GM23338 (cell line): Measurements from ENCODE around the gene CDAN1. TPM values are rescaled to one million over a fixed set of nuclear protein-coding genes. Genes with fewer than 3 reads are reported as not detected.

Experiments
- ATAC-seq: fragments of 200-7000 bp; cut with Tn5 transposase; 3 replicates; pipeline ENCODE4 v1.9.1; 2020
- DNase-seq: peaks from one replicate; pipeline ENCODE4 v3.0.0-alpha.2; 2015; ENCODE audit warnings: low spot score
- H2AFZ ChIP-seq: fragments of 200-600 bp; sonication (generic); 2 replicates; pipeline ENCODE4 v1.8.0; 2016; ENCODE audit warnings: antibody characterized with exemption, mild to moderate bottlenecking, moderate library complexity
- H3F3A ChIP-seq: fragments of 200-600 bp; sonication (generic); replicated peaks from 2 replicates; pipeline ENCODE4 v1.8.0; 2017; ENCODE audit warnings: antibody characterized with exemption, mixed run types, low read depth
- H3K27ac ChIP-seq: fragments of 200-600 bp; sonication (generic); 2 replicates; pipeline ENCODE4 v1.6.1; 2016; ENCODE audit warnings: low read depth
- H3K27me3 ChIP-seq: fragments of 200-600 bp; sonication (generic); 2 replicates; pipeline ENCODE4 v1.8.0; 2016; ENCODE audit warnings: mild to moderate bottlenecking, mixed run types, moderate library complexity; ENCODE audit not compliant: insufficient read depth
- H3K36me3 ChIP-seq: fragments of 200-600 bp; sonication (generic); 2 replicates; pipeline ENCODE4 v1.8.0; 2016; ENCODE audit warnings: mild to moderate bottlenecking; ENCODE audit not compliant: insufficient read depth
- H3K4me1 ChIP-seq: fragments of 200-600 bp; sonication (generic); 2 replicates; pipeline ENCODE4 v1.8.0; 2016; ENCODE audit warnings: mild to moderate bottlenecking, moderate library complexity; ENCODE audit not compliant: insufficient read depth
- H3K4me2 ChIP-seq: fragments of 200-600 bp; sonication (generic); 2 replicates; pipeline ENCODE4 v1.7.1; 2017; ENCODE audit warnings: mixed run types
- H3K4me3 ChIP-seq: fragments of 200-600 bp; sonication (generic); 2 replicates; pipeline ENCODE4 v1.6.1; 2016; ENCODE audit warnings: mixed run types
- H3K79me2 ChIP-seq: fragments of 200-600 bp; sonication (generic); replicated peaks from 2 replicates; pipeline ENCODE4 v1.8.0; 2017; ENCODE audit warnings: mild to moderate bottlenecking; ENCODE audit not compliant: insufficient read depth
- H3K9me2 ChIP-seq: fragments of 200-600 bp; sonication (generic); 2 replicates; pipeline ENCODE4 v1.8.0; 2017; ENCODE audit not compliant: insufficient read depth
- H4K20me1 ChIP-seq: fragments of 200-600 bp; sonication (generic); replicated peaks from 2 replicates; pipeline ENCODE4 v1.8.0; 2017; ENCODE audit warnings: mild to moderate bottlenecking; ENCODE audit not compliant: insufficient read depth
- H3K27ac Mint-ChIP-seq: 2 replicates; pipeline ENCODE4 v1.8.0; 2020; ENCODE audit warnings: inconsistent platforms, mild to moderate bottlenecking, moderate library complexity, mixed read lengths
- H3K27me3 Mint-ChIP-seq: 3 replicates; pipeline ENCODE4 v1.8.0; 2022; ENCODE audit warnings: low read depth, mild to moderate bottlenecking, moderate library complexity, mixed read lengths, inconsistent platforms; ENCODE audit not compliant: insufficient read depth, poor library complexity
- H3K36me3 Mint-ChIP-seq: 3 replicates; pipeline ENCODE4 v1.8.0; 2021; ENCODE audit warnings: low read depth, mild to moderate bottlenecking, inconsistent platforms, moderate library complexity, mixed read lengths
- H3K4me1 Mint-ChIP-seq: 3 replicates; pipeline ENCODE4 v1.8.0; 2020; ENCODE audit warnings: mild to moderate bottlenecking, inconsistent platforms, mixed read lengths
- H3K4me3 Mint-ChIP-seq: 3 replicates; pipeline ENCODE4 v1.8.0; 2021; ENCODE audit warnings: moderate library complexity, mild to moderate bottlenecking, inconsistent platforms, mixed read lengths
- H3K9me3 Mint-ChIP-seq: 3 replicates; pipeline ENCODE4 v1.8.0; 2020; ENCODE audit warnings: moderate library complexity, mild to moderate bottlenecking, inconsistent platforms, mixed read lengths
- EZH2phosphoT487 ChIP-seq: fragments of 200-600 bp; sonication (generic); IDR thresholded peaks from one replicate; pipeline ENCODE4 v1.8.1; 2018; ENCODE audit warnings: antibody characterized with exemption; ENCODE audit not compliant: unreplicated experiment
- REST ChIP-seq: IDR thresholded peaks from one replicate; pipeline ENCODE4 v1.6.1; 2018; ENCODE audit warnings: antibody characterized with exemption; ENCODE audit not compliant: unreplicated experiment
- STAT1 ChIP-seq: IDR thresholded peaks from one replicate; pipeline ENCODE4 v1.6.1; 2016; ENCODE audit warnings: antibody characterized with exemption; ENCODE audit not compliant: unreplicated experiment
- ZNF462 ChIP-seq: fragments of 250-450 bp; sonication (Bioruptor Pico); IDR thresholded peaks from 2 replicates; pipeline ENCODE4 v1.5.0; 2020; ENCODE audit warnings: mild to moderate bottlenecking, moderate library complexity
- polyA plus RNA-seq: library from polyadenylated mRNA; unstranded; fragments of >200 nt; fragmentation: Nextera tagmentation; extraction: Ambion mirVana; gene quantifications from 2 replicates; pipeline ENCODE4 v1.2.1, GENCODE V29; 2016
- total RNA-seq: library from RNA; depleted of rRNA; stranded (reverse); fragments of >200 nt; shearing (Covaris generic); gene quantifications from 2 replicates; pipeline ENCODE4 v1.2.3, GENCODE V29; 2014

CDAN1 gene
- total and polyA plus RNA-seq, 2 experiments from 2014 or later, result 6.0 to 14.7 TPM

- no peak for TF ChIP-seq ZNF462 (CRISPR knock-in tag)
Observed at GRCh38 chr15:42679285-42680141, 57.4 kb downstream of the CDAN1 start (continued).

- Histone ChIP-seq H3K36me3 (no peaks in the 10 kb centered on the region; the same call in 1 of the 2 replicates), H4K20me1 (no peaks in the 10 kb centered on the region), H3K27ac (no peak overlapping the region), H3K9me2 (no peaks in the 10 kb centered on the region), H3K4me2 (no peak overlapping the region), H3K79me2 (no peaks in the 10 kb centered on the region), H3K27me3 (no peaks in the 10 kb centered on the region), H3F3A (no peaks in the 10 kb centered on the region), H3K4me1 (0 out of 2 replicates have a peak, but pooled peaks cover 3% of the 10 kb centered on the region), H2AFZ (no peak overlapping the region), H3K4me3 (no peak overlapping the region)
- DNase-seq, result no peak
- H3K4me1 Mint-ChIP-seq, result peaks cover 7% of the 10 kb centered on the region
- H3K27ac Mint-ChIP-seq, result no peak overlapping the region
- H3K9me3 Mint-ChIP-seq, result no peaks in the 10 kb centered on the region
- peaks cover 3% of the 10 kb centered on the region; the same call in 1 of the 3 replicates for H3K36me3 Mint-ChIP-seq
- no peak for ATAC-seq
- H3K27me3 Mint-ChIP-seq, result no peaks in the 10 kb centered on the region
- no peak overlapping the region for H3K4me3 Mint-ChIP-seq
- TF ChIP-seq EZH2phosphoT487, result no peak
- no peak for TF ChIP-seq STAT1
- TF ChIP-seq REST, result no peak
Observed at GRCh38 chr15:42675021-42675420, 61.9 kb downstream of the CDAN1 start.
